ENCODE measurements around the gene MUC12.

- TF ChIP-seq MYNN (IDR thresholded peaks at IDR 0.05) (no peak), MYNN (CRISPR knock-in tag; IDR thresholded peaks at IDR 0.05) (no peak), YY1 (IDR thresholded peaks at IDR 0.05; ENCODE audit: borderline replicate concordance in 1 of 3, control insufficient read depth in 1 of 3, extremely low read depth in 1 of 3, insufficient read depth in 3 of 3, insufficient read length in 1 of 3, insufficient replicate concordance in 2 of 3, low read depth in 1 of 3, low read length in 2 of 3) (no peak), TFE3 (CRISPR knock-in tag; IDR thresholded peaks at IDR 0.05) (no peak), HDGF (IDR thresholded peaks at IDR 0.05) (no peak)
Measured at GRCh38 chr7:101015626-101016025, 46.3 kb downstream of the MUC12 start.

Data from K562 (cell line).